IPS-15b (cell line): Measurements from ENCODE around the gene DUSP12.
"Not testable (repeated sequence)": the region's sequence is repeated elsewhere in the genome, so short reads cannot be mapped to it uniquely, and the experiment has no call there.

Experiments used
- H3K27me3 ChIP-seq: one replicate; pipeline ENCODE4 v1.6.1; 2013; ENCODE audit warnings: low read length; ENCODE audit not compliant: control insufficient read depth, insufficient read depth
- H3K36me3 ChIP-seq: one replicate; pipeline ENCODE4 v1.6.1; 2013; ENCODE audit warnings: low read length; ENCODE audit not compliant: control insufficient read depth, insufficient read depth
- H3K4me1 ChIP-seq: one replicate; pipeline ENCODE4 v1.6.1; 2013; ENCODE audit warnings: mild to moderate bottlenecking, low read length; ENCODE audit not compliant: control insufficient read depth, insufficient read depth
- H3K4me3 ChIP-seq: one replicate; pipeline ENCODE4 v1.5.1; 2013; ENCODE audit warnings: low read depth, low read length
- H3K9ac ChIP-seq: one replicate; pipeline ENCODE4 v1.6.1; 2013; ENCODE audit warnings: low read depth, mild to moderate bottlenecking, low read length
- H3K9me3 ChIP-seq: one replicate; pipeline ENCODE4 v1.6.1; 2013; ENCODE audit warnings: mild to moderate bottlenecking, low read length; ENCODE audit not compliant: control insufficient read depth, insufficient read depth

The DUSP12 gene

DNA sequence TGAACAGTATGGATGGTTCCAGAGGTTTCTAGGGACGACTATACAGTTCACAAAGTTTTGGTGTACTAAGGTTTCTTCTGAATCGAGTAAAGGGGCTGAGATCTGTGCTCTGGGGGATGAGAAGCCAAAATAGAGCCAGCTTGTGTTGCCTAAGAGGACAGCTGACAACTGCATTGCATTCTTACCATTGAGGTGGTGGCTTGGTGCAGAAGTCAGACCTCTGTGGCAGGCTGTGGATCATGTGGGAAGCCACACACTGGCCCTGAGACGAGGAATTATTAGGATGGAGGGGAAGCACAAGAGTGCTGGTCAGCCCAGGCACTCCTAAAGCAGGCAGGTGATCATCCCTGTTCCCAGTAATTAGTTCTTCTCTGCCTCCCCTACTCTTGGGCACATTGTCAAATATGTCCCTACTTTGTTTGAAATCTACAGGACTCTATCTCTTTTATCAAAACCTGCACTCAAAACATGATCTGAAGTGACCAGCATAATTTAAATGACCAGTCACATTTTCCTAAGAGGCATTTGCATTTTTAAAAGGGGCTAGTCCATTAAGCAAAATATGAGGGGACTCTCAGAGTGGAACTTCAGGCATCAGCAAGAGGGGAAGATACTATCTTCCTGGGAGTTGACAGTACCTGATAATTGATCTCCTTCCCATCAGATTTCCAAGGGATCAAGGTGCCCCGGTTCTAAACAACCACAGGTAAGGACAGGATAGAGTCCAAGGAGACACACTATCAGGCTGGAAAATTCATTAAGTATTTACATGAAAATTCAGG lies 28.4 kb upstream of the DUSP12 start, which contains the start of gene FCRLB:
Gene FCRLB, plus strand, starts transcription at position 589 of the 782 bp plus-strand sequence. CDS start 1,129 bp downstream, outside the sequence.
- Histone ChIP-seq H3K36me3 (no peaks in the 10 kb centered on the region), H3K4me1 (no peaks in the 10 kb centered on the region), H3K4me3 (no peak within 1 kb of the TSS), H3K9me3 (no peaks in the 10 kb centered on the region), H3K9ac (no peak within 1 kb of the TSS), H3K27me3 (peaks cover 40% of the 10 kb centered on the region)

DNA sequence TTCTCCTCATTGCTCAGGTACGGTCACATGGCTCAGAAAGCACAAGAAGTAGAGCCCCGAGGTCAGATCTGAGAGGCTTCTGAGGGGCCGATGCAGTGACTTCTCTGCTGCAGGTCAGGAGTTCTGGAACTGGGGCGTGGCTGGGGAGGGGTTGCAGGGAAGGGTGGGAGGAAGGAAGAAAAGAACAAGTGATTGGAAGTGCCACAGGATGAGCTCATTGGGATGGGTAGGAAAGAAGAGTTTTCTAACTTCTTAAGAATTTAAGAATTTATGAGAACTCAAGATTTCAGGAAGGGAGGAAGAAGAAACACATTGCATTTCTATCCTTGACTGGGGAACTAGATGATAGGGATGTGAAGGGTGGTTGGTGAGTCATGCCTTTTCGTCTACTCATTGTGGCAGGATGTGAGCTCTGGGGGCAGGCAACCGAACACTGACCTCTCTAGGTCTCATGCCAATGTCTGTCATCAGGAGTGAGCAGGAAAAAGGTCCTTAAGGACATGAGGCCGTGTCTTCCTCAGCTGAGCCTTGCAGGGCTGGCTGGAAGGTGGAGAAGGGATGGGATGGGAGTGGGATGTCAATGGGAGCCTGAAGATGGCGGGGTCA lies 27.7 kb upstream of the DUSP12 start:
- no peak overlapping the region for H3K9ac ChIP-seq
- H3K9me3 ChIP-seq = no peaks in the 10 kb centered on the region
- H3K27me3 ChIP-seq = peaks cover 44% of the 10 kb centered on the region
- H3K36me3 ChIP-seq = no peaks in the 10 kb centered on the region
- H3K4me1 ChIP-seq = no peaks in the 10 kb centered on the region
- H3K4me3 ChIP-seq = no peak overlapping the region

- Histone ChIP-seq H3K27me3 (peaks cover 44% of the 10 kb centered on the region), H3K9me3 (no peaks in the 10 kb centered on the region), H3K4me1 (no peaks in the 10 kb centered on the region), H3K9ac (no peak overlapping the region), H3K4me3 (no peak overlapping the region), H3K36me3 (no peaks in the 10 kb centered on the region)
Observed at GRCh38 chr1:161722406-161722805, 27.2 kb upstream of the DUSP12 start.

DNA sequence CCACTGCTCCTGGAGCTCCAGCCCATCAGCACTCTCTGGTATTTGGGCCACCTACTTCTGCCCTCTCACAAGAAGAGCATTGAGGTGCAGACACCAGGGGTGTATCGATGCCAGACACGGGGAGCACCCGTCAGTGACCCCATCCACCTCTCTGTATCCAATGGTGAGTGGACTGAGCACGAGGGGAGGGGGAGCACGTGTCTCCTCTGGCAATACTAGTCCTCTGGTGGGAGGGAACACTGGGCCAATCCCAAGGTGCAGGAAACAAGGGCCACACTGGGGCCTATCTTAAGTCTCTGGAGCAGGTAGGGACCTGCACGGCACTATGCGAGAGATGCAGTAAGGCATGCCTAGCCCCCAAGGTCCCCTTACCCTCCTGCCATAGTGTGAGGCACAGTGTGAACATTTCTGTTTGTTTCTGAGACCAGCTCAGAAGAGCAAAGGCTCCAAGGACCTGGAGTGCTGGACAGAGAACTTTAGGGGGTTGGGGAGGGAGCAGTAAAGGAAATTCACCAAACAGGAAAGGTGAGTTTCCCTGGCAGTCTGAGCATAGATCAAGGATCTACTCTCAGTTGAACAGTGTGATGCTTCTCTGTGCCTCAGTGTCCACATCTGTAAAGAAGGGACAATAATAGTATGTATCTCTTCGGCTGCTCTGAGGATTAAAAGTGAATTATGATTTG lies 26.0 kb upstream of the DUSP12 start:
- Histone ChIP-seq H3K4me1 (no peaks in the 10 kb centered on the region), H3K36me3 (no peaks in the 10 kb centered on the region), H3K27me3 (peaks cover 47% of the 10 kb centered on the region), H3K4me3 (no peak overlapping the region), H3K9me3 (no peaks in the 10 kb centered on the region), H3K9ac (no peak overlapping the region)

- Histone ChIP-seq H3K27me3 (peaks cover 44% of the 10 kb centered on the region), H3K4me3 (peak overlapping the region; percentile 88)
- H3K36me3 ChIP-seq, H3K4me1 ChIP-seq, H3K9ac ChIP-seq, H3K9me3 ChIP-seq: not testable (repeated sequence)
Observed at GRCh38 chr1:161725258-161725907, 24.2 kb upstream of the DUSP12 start.

- Histone ChIP-seq H3K9ac (peak overlapping the region; percentile 40), H3K4me3 (peak overlapping the region; percentile 88), H3K36me3 (no peaks in the 10 kb centered on the region), H3K27me3 (peaks cover 43% of the 10 kb centered on the region), H3K9me3 (no peaks in the 10 kb centered on the region), H3K4me1 (peaks cover 3% of the 10 kb centered on the region)
Observed at GRCh38 chr1:161725908-161726472, 23.6 kb upstream of the DUSP12 start.

- Histone ChIP-seq H3K9ac (peak overlapping the region; percentile 91), H3K9me3 (no peaks in the 10 kb centered on the region), H3K4me3 (peak overlapping the region; percentile 88), H3K4me1 (peaks cover 3% of the 10 kb centered on the region), H3K36me3 (no peaks in the 10 kb centered on the region), H3K27me3 (peaks cover 41% of the 10 kb centered on the region)
Observed at GRCh38 chr1:161726473-161727255, 22.9 kb upstream of the DUSP12 start.

GRCh38 chr1:161727256-161727924 lies 22.2 kb upstream of the DUSP12 start:
- Histone ChIP-seq H3K27me3 (peaks cover 39% of the 10 kb centered on the region), H3K36me3 (no peaks in the 10 kb centered on the region), H3K4me1 (peaks cover 3% of the 10 kb centered on the region), H3K9ac (peak overlapping the region; percentile 91), H3K4me3 (peak overlapping the region; percentile 74), H3K9me3 (no peaks in the 10 kb centered on the region)

GRCh38 chr1:161728376-161729226 lies 21.0 kb upstream of the DUSP12 start:
- Histone ChIP-seq H3K4me1 (peaks cover 3% of the 10 kb centered on the region), H3K36me3 (no peaks in the 10 kb centered on the region), H3K27me3 (peaks cover 30% of the 10 kb centered on the region), H3K9me3 (no peaks in the 10 kb centered on the region), H3K9ac (no peak overlapping the region), H3K4me3 (no peak overlapping the region)

DNA sequence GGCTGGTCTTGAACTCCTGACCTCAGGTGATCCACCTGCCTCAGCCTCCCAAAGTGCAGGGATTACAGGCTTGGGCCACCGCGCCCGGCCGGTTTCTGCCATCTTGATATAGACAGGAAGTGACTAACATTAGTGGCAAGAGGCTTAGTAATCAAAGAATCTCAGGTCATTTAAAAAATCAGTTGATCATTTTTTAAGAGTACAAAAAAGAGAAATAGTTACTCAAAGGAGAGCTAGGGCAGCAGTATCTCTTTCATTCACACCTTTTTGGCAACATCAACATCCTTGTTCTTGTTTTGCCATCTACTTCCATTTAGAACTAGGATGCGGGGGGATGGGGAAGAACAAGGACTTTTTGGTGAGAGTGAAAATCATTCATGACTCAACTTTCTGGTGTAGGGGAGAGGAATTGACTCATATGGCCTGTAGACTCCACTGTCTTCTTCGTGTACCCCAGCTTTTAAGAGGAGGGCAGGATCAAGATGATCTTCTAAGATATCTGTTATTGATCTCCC lies 19.5 kb upstream of the DUSP12 start:
- no peak overlapping the region for H3K4me3 ChIP-seq
- peaks cover 3% of the 10 kb centered on the region for H3K4me1 ChIP-seq
- H3K9ac ChIP-seq = no peak overlapping the region

More for the DNA sequence above, 19.5 kb upstream of the DUSP12 start:
- Histone ChIP-seq H3K27me3 (peaks cover 17% of the 10 kb centered on the region), H3K36me3 (no peaks in the 10 kb centered on the region), H3K9me3 (no peaks in the 10 kb centered on the region)
